ENCODE results near the gene BMP7.
A peak's percentile ranks its signal among the peaks of the same experiment; 100 is the strongest.

The BMP7 gene

GRCh38 chr20:57274846-57275245 is 8.4 kb upstream of the BMP7 start:
- ATAC-seq: no peak
- TF ChIP-seq TSHZ2 (CRISPR knock-in tag; IDR thresholded peaks at IDR 0.05) (no peak), ZC3H10 (CRISPR knock-in tag; IDR thresholded peaks at IDR 0.05) (no peak), PATZ1 (CRISPR knock-in tag; IDR thresholded peaks at IDR 0.05; ENCODE audit: borderline replicate concordance) (no peak)

GRCh38 chr20:57274299-57274698 is 7.9 kb upstream of the BMP7 start:
- TF ChIP-seq GLIS3 (CRISPR knock-in tag; IDR thresholded peaks at IDR 0.05) (no peak), ZNF565 (CRISPR knock-in tag; conservative IDR thresholded peaks at IDR 0.05; ENCODE audit: low read depth) (no peak), ZFP30 (CRISPR knock-in tag; IDR thresholded peaks at IDR 0.05) (no peak), OSR1 (CRISPR knock-in tag; IDR thresholded peaks at IDR 0.05) (no peak), ZNF8 (CRISPR knock-in tag; IDR thresholded peaks at IDR 0.05) (no peak), CSDC2 (CRISPR knock-in tag; IDR thresholded peaks at IDR 0.05) (no peak), ESRRG (CRISPR knock-in tag; IDR thresholded peaks at IDR 0.05) (no peak), ZFP3 (CRISPR knock-in tag; IDR thresholded peaks at IDR 0.05) (no peak), TOX (CRISPR knock-in tag; IDR thresholded peaks at IDR 0.05; ENCODE audit: borderline replicate concordance) (no peak), ZNF70 (CRISPR knock-in tag; IDR thresholded peaks at IDR 0.05) (no peak), ZC3H10 (CRISPR knock-in tag; IDR thresholded peaks at IDR 0.05) (no peak), PATZ1 (CRISPR knock-in tag; IDR thresholded peaks at IDR 0.05; ENCODE audit: borderline replicate concordance) (no peak), ARNTL (CRISPR knock-in tag; IDR thresholded peaks at IDR 0.05; ENCODE audit: borderline replicate concordance, low read depth) (no peak), BACH2 (CRISPR knock-in tag; IDR thresholded peaks at IDR 0.05; ENCODE audit: borderline replicate concordance) (no peak), TCF4 (CRISPR knock-in tag; IDR thresholded peaks at IDR 0.05; ENCODE audit: borderline replicate concordance) (no peak), CREB5 (CRISPR knock-in tag; IDR thresholded peaks at IDR 0.05; ENCODE audit: low read depth) (no peak), POU6F1 (CRISPR knock-in tag; IDR thresholded peaks at IDR 0.05; ENCODE audit: borderline replicate concordance, low read depth) (no peak)
- ATAC-seq: no peak

GRCh38 chr20:57272883-57273535 is 6.6 kb upstream of the BMP7 start:
- ATAC-seq: peak; percentile 39; the same call in 1 of the 3 replicates
- TF ChIP-seq TOX (CRISPR knock-in tag; IDR thresholded peaks at IDR 0.05; ENCODE audit: borderline replicate concordance): no peak
- TF ChIP-seq ARNTL (CRISPR knock-in tag; IDR thresholded peaks at IDR 0.05; ENCODE audit: borderline replicate concordance, low read depth): no peak
- TF ChIP-seq SNAI2 (CRISPR knock-in tag; IDR thresholded peaks at IDR 0.05): no peak
- TF ChIP-seq GLIS3 (CRISPR knock-in tag; IDR thresholded peaks at IDR 0.05): no peak
- no peak for TF ChIP-seq ZNF565 (CRISPR knock-in tag; conservative IDR thresholded peaks at IDR 0.05; ENCODE audit: low read depth)
- TF ChIP-seq ZNF70 (CRISPR knock-in tag; IDR thresholded peaks at IDR 0.05): no peak
- TF ChIP-seq ZC3H10 (CRISPR knock-in tag; IDR thresholded peaks at IDR 0.05): no peak
- no peak for TF ChIP-seq ESRRG (CRISPR knock-in tag; IDR thresholded peaks at IDR 0.05)
- TF ChIP-seq ZFP3 (CRISPR knock-in tag; IDR thresholded peaks at IDR 0.05): no peak
- no peak for TF ChIP-seq POU6F1 (CRISPR knock-in tag; IDR thresholded peaks at IDR 0.05; ENCODE audit: borderline replicate concordance, low read depth)
- no peak for TF ChIP-seq RARB (CRISPR knock-in tag; IDR thresholded peaks at IDR 0.05)
- no peak for TF ChIP-seq OSR1 (CRISPR knock-in tag; IDR thresholded peaks at IDR 0.05)
- no peak for TF ChIP-seq CREB5 (CRISPR knock-in tag; IDR thresholded peaks at IDR 0.05; ENCODE audit: low read depth)
- no peak for TF ChIP-seq TSHZ2 (CRISPR knock-in tag; IDR thresholded peaks at IDR 0.05)
